Measurements from ENCODE around the gene PTPN5.

PTPN5 gene

GRCh38 chr11:18722293-18722637 lies 69.3 kb downstream of the PTPN5 start:
- DNase-seq (no peak), ATAC-seq (ENCODE audit: insufficient read depth, low read depth) (no peak)
- TF ChIP-seq CTCF (IDR thresholded peaks at IDR 0.05; ENCODE audit: borderline replicate concordance, extremely low read depth, low read length, poor library complexity, severe bottlenecking) (no peak), EZH2 (IDR thresholded peaks at IDR 0.05; ENCODE audit: borderline replicate concordance, low read depth, low read length, severe bottlenecking) (no peak)
- Histone ChIP-seq H3K36me3 (ENCODE audit: insufficient read depth, low read length) (no peaks in the 10 kb centered on the region), H4K20me1 (ENCODE audit: insufficient read depth, low read length) (no peaks in the 10 kb centered on the region), H3K4me1 (ENCODE audit: insufficient read depth, low read length) (no peaks in the 10 kb centered on the region), H3K27me3 (ENCODE audit: insufficient read depth, low read length, poor library complexity) (peaks cover 8% of the 10 kb centered on the region), H3K4me2 (ENCODE audit: insufficient read depth, low read length) (no peak overlapping the region), H2AFZ (ENCODE audit: low read depth, low read length) (no peak overlapping the region), H3K4me3 (ENCODE audit: low read depth in 1 of 2, low read length in 2 of 2) (no peak overlapping the region), H3K9me3 (ENCODE audit: insufficient read depth, low read length, severe bottlenecking) (no peaks in the 10 kb centered on the region), H3K79me2 (ENCODE audit: insufficient read depth, low read length) (no peaks in the 10 kb centered on the region), H3K27ac (ENCODE audit: low read length) (no peak overlapping the region), H3K9ac (ENCODE audit: low read depth, low read length) (no peak overlapping the region)

- ATAC-seq (ENCODE audit: insufficient read depth, low read depth) (peak; percentile 71; the same call in 2 of the 3 replicates), DNase-seq (peak; percentile 27)
- Histone ChIP-seq H3K4me3 (ENCODE audit: low read depth in 1 of 2, low read length in 2 of 2) (no peak overlapping the region), H3K27me3 (ENCODE audit: insufficient read depth, low read length, poor library complexity) (peaks cover 12% of the 10 kb centered on the region), H3K4me1 (ENCODE audit: insufficient read depth, low read length) (no peaks in the 10 kb centered on the region), H2AFZ (ENCODE audit: low read depth, low read length) (no peak overlapping the region), H3K4me2 (ENCODE audit: insufficient read depth, low read length) (no peak overlapping the region), H3K36me3 (ENCODE audit: insufficient read depth, low read length) (no peaks in the 10 kb centered on the region), H3K9ac (ENCODE audit: low read depth, low read length) (no peak overlapping the region), H4K20me1 (ENCODE audit: insufficient read depth, low read length) (no peaks in the 10 kb centered on the region), H3K9me3 (ENCODE audit: insufficient read depth, low read length, severe bottlenecking) (no peaks in the 10 kb centered on the region), H3K27ac (ENCODE audit: low read length) (no peak overlapping the region), H3K79me2 (ENCODE audit: insufficient read depth, low read length) (no peaks in the 10 kb centered on the region)
- peak; percentile 67 for TF ChIP-seq CTCF (IDR thresholded peaks at IDR 0.05; ENCODE audit: borderline replicate concordance, extremely low read depth, low read length, poor library complexity, severe bottlenecking)
- TF ChIP-seq EZH2 (IDR thresholded peaks at IDR 0.05; ENCODE audit: borderline replicate concordance, low read depth, low read length, severe bottlenecking) = no peak
Measured at GRCh38 chr11:18721561-18722292, 69.9 kb downstream of the PTPN5 start.

- DNase-seq (no peak), ATAC-seq (ENCODE audit: insufficient read depth, low read depth) (no peak)
- no peak overlapping the region for H3K27ac ChIP-seq (ENCODE audit: low read length)
- no peak overlapping the region for H3K4me3 ChIP-seq (ENCODE audit: low read depth in 1 of 2, low read length in 2 of 2)
- no peak overlapping the region for H3K4me2 ChIP-seq (ENCODE audit: insufficient read depth, low read length)
- H3K9ac ChIP-seq (ENCODE audit: low read depth, low read length) = no peak overlapping the region
- no peaks in the 10 kb centered on the region for H3K4me1 ChIP-seq (ENCODE audit: insufficient read depth, low read length)
- no peaks in the 10 kb centered on the region for H4K20me1 ChIP-seq (ENCODE audit: insufficient read depth, low read length)
- H2AFZ ChIP-seq (ENCODE audit: low read depth, low read length) = no peak overlapping the region
- H3K9me3 ChIP-seq (ENCODE audit: insufficient read depth, low read length, severe bottlenecking) = no peaks in the 10 kb centered on the region
- H3K27me3 ChIP-seq (ENCODE audit: insufficient read depth, low read length, poor library complexity) = peaks cover 13% of the 10 kb centered on the region
- no peaks in the 10 kb centered on the region for H3K36me3 ChIP-seq (ENCODE audit: insufficient read depth, low read length)
- no peaks in the 10 kb centered on the region for H3K79me2 ChIP-seq (ENCODE audit: insufficient read depth, low read length)
- TF ChIP-seq EZH2 (IDR thresholded peaks at IDR 0.05; ENCODE audit: borderline replicate concordance, low read depth, low read length, severe bottlenecking) (no peak), CTCF (IDR thresholded peaks at IDR 0.05; ENCODE audit: borderline replicate concordance, extremely low read depth, low read length, poor library complexity, severe bottlenecking) (no peak)
Measured at GRCh38 chr11:18720808-18721560, 70.6 kb downstream of the PTPN5 start.

All from DND-41 (cell line).